Esophagus mucosa (tissue), 1 donor: ENCODE data around the gene TCEAL1. TPM values are rescaled to one million over a fixed set of nuclear protein-coding genes. Genes with fewer than 3 reads are reported as not detected.
"Not testable (repeated sequence)": the region's sequence is repeated elsewhere in the genome, so short reads cannot be mapped to it uniquely, and the experiment has no call there.

Source experiments
- ATAC-seq: fragments of 200-7000 bp; cut with Tn5 transposase; one replicate; pipeline ENCODE4 v1.9.1; 2020
- total RNA-seq: library from RNA; stranded (reverse); gene quantifications from one replicate; pipeline ENCODE4 v1.2.4, GENCODE V29; 2023
- donor health status: DM: yes; HTN: yes; CAD: no.

The TCEAL1 gene, protein sequence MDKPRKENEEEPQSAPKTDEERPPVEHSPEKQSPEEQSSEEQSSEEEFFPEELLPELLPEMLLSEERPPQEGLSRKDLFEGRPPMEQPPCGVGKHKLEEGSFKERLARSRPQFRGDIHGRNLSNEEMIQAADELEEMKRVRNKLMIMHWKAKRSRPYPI
- total RNA-seq: 6.1 TPM

- peak; percentile 25 for ATAC-seq
These were observed at the start of gene TCEAL1 for GRCh38 chrX:103628386-103629317. TCEAL1 (plus strand) TSS chrX:103628975; CDS start chrX:103629917, 942 bp downstream.

- ATAC-seq: no peak
These were observed 44.2 kb upstream of the TCEAL1 start for GRCh38 chrX:103584596-103584995.

DNA sequence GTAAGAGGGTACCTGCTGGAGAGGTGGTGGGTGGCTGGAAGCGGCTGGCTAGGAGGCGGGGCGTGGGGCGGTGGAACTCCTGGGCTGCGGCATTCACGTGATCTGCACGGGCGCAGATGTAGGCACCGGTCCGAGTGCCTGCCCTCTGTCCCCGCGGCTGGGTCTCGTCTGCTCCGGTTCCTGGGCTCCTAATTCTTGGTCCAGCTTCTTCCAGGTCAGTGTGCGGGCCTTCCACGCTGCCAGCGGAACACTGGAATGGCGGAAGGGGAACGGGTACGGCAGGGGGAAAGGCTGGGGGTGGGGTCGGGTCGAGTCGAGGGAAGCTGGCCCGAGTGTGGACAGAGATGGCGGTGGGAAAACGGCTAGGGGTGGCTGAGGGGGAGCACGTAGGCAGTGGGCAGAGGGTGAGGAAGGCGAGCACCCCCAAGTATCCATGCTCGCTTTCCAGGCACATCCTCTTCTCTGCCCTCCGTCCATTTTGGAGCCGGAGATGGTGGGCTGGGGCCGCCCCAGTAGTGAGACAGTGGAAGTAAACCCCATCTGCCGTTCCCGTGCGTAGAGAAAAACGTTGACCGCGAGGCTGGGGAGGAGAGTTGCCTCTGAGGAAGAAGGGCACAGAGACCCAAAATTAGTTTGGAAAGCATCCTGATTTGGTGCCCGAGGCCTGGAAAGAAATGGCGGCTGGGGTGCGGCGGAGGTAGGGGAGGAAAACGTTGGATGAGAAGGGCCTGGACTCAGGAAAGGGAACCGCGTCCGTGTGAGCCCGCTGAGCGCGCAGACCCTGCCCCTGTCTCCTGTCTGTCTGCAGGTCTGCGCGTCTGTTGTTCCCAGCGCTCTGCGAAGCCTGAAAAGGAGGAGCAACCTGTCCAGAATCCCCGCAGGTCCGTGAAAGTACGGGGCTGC lies 43.1 kb upstream of the TCEAL1 start, which contains the start of gene TCEAL4:
TCEAL4 (plus strand) TSS at position 105 of the 903 bp plus-strand sequence. CDS start 1,161 bp downstream, outside the sequence.
- peak; percentile 61 for ATAC-seq

DNA sequence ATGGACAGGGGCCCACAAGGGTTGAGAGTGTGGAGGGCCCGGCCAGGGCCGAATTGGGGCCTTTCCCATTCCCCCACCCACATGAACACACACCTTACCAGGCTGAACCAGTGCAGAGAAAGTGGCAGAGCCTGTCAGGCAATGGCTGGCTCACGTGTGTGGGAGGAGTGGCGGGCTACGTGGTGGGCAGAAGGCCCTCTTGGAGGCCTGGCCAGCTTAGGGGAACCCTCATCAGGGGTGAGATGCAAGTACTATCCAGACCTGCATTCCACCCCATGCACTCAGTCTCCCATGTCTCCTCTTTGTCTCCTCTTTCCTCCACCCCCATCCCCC lies 42.5 kb upstream of the TCEAL1 start:
- peak; percentile 63 for ATAC-seq

DNA sequence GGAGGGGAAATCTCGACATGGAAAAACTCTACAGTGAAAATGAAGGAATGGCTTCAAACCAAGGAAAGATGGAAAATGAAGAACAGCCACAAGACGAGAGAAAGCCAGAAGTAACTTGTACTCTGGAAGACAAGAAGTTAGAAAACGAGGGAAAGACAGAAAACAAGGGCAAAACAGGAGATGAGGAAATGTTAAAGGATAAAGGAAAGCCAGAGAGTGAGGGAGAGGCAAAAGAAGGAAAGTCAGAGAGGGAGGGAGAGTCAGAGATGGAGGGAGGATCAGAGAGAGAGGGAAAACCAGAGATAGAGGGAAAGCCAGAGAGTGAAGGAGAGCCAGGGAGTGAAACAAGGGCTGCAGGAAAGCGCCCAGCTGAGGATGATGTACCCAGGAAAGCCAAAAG lies 42.1 kb upstream of the TCEAL1 start:
- ATAC-seq: no peak

DNA sequence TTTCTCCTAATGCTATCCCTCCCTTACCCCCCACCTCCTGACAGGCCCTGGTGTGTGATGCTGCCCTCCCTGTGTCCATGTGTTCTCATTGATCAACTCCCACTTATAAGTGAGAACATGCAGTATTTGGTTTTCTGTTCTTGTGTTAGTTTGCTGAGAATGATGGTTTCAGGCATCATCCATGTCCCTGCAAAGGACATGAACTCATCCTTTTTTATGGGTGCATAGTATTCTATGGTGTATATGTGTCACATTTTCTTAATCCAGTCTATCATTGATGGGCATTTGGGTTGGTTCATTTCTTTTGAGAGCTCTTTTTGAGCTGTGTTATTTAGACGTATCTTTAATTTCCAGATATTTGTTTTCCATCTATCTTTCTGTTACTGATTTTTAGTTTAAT lies 36.5 kb upstream of the TCEAL1 start:
- not testable (repeated sequence) for ATAC-seq

GRCh38 chrX:103595202-103595601 lies 33.6 kb upstream of the TCEAL1 start:
- not testable (repeated sequence) for ATAC-seq

DNA sequence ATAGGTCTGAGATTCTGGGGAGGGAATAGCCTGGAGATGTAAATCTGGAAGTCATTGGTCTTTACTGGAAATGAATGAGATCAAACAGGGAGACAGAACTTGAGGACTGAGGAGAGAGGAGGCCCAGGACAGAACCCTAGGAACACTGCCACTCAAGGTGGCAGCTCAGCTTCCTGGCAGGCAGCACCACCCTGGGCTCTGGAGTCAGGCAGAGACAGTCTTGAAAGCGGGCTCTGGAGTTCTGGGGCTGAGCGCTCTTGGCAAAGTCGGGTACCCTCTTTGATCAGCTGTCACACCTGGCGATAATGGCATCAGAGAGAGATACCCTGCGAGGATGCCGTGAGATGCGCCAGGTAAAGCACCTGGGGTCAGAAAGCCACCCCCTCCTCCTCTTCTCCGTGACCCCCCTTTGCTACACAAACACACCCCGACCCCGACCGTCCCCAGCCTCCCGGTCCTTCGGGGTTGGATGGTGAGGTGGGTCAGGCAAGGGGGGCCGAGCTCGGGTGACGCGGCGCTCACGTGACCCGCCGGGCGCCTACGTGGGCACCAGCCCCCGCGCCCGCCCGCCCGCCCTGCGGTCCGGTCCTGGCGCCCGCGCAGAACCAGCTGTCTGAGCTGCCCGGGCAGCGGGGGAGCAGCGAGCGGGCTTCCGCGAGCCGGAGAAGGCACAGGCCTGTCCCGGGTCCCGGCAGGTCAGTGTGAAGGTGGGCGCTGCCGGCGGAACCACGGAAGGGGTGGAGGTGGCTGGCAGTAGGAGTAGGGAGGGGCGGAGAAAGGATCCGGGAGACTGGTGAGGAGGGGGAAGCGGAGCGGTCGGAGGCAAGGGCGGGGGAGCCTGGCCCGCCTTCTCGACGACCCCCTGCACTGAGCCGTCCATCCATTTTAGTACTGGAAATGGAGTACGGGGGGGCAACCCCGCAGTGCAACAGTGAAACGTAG lies 21.1 kb upstream of the TCEAL1 start, which contains the start of gene TCEAL3:
TCEAL3 (plus strand) TSS at position 600 of the 942 bp plus-strand sequence. CDS start 1,102 bp downstream, outside the sequence.
- peak; percentile 73 for ATAC-seq

GRCh38 chrX:103608306-103608963 lies 20.3 kb upstream of the TCEAL1 start:
- peak; percentile 47 for ATAC-seq

DNA sequence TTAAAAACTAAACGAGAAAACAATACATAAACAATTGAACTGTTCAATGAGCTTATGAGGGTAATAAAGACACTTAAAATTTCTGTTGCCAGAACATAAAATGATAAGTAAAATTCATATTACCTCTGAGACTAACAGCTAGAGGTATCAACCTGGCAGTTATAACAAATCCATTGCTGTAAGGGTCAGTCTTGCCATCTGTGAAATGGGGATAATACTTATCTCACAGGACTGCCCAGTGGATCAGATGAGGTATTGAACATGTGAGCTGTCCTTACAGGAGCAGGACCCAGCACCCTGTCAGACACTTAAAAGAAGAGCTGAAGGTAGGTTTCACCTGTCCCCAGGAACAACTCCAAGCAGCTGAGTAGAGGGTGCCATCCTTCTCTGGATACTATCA lies 18.5 kb upstream of the TCEAL1 start:
- ATAC-seq: no peak

GRCh38 chrX:103613362-103613890 lies 15.3 kb upstream of the TCEAL1 start:
- ATAC-seq: no peak

DNA sequence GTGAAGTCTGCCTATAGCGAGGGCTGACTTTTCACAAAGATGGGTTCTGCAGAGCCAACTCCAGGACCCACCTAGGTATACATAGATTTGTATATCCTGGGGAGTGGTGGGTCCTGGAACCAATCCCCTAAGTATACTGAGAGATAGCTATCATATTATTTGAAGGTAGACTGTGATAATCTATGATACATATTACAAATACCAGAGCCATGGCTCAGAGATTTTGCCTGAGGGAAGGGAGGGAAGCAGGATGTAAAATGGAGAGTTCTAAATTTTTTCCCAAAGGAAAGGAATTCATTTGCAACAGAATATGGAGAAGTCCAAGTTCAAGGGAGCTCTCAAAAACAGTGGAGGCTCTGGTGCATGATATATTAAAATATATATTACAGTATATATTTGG lies 13.8 kb upstream of the TCEAL1 start:
- ATAC-seq: no peak

GRCh38 chrX:103615781-103616371 lies 12.9 kb upstream of the TCEAL1 start:
- ATAC-seq: no peak

- no peak for ATAC-seq
These were observed 12.0 kb upstream of the TCEAL1 start for GRCh38 chrX:103616676-103617186.

DNA sequence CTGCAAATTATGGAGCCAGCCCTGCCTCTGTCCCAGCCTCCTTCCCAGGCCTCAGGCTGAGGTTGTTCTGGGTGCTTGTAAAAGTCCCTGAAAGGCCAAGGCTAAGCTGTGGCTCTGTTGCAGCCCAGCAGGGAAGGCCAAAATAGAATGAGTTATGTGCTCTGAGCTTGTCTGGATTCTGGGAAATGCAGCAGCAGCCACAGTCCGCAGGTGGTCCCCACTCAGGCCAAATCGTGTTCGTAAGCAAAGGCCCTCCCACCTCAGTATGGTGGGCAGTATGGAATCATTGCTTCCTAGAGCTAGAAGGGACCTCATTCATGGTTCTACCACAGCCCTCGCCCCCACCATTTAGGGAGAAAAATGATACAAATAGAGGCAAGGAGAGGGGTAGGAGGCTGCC lies 4.7 kb upstream of the TCEAL1 start:
- ATAC-seq: no peak

DNA sequence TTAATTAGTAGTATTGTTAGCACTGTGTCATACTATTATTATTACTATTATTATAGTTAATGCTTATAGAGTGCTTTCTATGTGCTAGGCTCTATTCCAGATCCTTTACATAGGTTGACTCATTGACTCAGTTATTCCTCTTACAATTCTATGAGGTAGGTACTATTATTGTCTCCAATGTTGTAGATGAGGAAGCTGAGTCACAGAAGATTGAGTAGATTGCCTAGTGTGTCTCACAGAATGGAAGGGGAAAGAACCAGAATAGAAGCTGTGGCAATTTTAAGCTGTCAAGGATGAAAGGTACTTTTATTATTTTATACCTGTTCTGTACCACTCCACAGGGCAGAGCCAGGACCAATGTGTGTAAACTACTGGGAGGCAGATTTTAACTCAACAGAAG lies 1.9 kb upstream of the TCEAL1 start:
- ATAC-seq: peak; percentile 60

DNA sequence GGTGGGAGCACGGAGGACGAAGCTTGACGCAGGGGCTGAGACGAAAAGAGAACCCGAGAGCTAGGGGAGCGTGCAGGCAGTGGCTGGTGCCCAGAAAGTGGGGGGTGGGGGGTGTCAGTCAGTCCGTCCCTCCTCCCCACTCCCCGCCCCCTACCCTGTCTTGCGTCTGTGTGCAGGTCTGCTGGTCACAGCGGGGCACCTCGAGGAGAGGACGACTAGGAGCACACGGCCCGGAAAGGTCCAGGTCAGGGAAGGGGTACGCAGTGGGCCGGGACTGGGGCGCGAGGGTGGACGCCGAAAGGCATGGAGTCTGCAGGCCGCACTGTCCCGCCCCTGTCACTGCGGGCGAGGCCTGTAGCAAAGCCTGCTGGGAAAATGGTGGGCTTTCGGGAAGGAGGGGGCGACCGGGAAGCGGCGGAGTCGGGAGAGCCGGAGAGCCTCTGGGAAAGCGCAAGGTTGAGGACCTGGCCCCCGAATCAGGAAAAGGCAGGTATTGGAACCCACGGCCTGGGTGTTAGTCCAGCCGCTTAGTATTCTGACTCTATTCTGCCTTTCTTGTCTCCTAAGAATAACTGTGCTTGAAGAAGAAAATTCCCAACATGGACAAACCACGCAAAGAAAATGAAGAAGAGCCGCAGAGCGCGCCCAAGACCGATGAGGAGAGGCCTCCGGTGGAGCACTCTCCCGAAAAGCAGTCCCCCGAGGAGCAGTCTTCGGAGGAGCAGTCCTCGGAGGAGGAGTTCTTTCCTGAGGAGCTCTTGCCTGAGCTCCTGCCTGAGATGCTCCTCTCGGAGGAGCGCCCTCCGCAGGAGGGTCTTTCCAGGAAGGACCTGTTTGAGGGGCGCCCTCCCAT lies 769 bp downstream of the TCEAL1 start:
- ATAC-seq: peak; percentile 63

DNA sequence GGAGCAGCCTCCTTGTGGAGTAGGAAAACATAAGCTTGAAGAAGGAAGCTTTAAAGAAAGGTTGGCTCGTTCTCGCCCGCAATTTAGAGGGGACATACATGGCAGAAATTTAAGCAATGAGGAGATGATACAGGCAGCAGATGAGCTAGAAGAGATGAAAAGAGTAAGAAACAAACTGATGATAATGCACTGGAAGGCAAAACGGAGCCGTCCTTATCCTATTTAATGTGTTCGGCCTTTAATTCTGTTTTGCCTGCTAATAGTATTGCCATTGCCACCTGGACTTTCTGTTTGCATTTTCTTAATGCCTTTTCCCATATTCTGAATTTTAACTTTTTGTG lies 1.4 kb downstream of the TCEAL1 start:
- no peak for ATAC-seq

- no peak for ATAC-seq
These were observed 2.4 kb downstream of the TCEAL1 start for GRCh38 chrX:103631145-103631544.
